ENCODE measurements around the gene CWC22. TPM values are rescaled to one million over a fixed set of nuclear protein-coding genes. Genes with fewer than 3 reads are reported as not detected.

Gene CWC22
- total RNA-seq, 1 experiment from 2014 or later: 21.7 TPM

DNA sequence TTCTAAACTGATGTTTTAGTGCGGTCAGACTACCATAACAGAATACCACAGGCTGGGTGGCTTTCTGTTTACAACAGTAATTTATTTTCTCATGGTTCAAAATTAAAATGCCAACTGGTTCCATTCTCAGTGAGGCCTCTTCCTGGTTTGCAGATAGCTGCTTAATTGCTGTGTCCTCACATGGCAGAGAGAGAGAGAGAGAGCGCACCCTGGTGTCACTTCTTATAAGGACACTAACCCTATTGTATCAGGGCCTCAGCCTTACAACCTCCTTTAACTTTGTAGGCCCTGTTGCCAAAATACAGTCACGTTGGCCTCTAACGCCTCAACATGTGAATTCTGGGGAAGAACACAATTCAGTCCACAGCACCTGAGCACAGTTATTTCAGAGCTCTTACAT, 108.2 kb downstream of the CWC22 start:
- DNase-seq (ENCODE audit: low read depth): peak; percentile 50

Other genes starting within 250 kb of the CWC22 start
- 0.48 TPM in 1 of 2 replicates, not detected in the other for gene ZNF385B, start 145.7 kb downstream of the CWC22 start, total RNA-seq (2014; rRNA removed; shearing (Covaris generic))